KMS-11 (cell line): ENCODE measurements around the gene LMNTD2.

Source experiments
- H2AFZ ChIP-seq: fragments of 200-600 bp; sonication (generic); 2 replicates; pipeline ENCODE4 v1.6.1; 2016; ENCODE audit warnings: antibody characterized with exemption, mixed run types, low read depth
- H3K27ac ChIP-seq: fragments of 200-600 bp; sonication (generic); 2 replicates; pipeline ENCODE4 v1.6.1; 2016; ENCODE audit warnings: mild to moderate bottlenecking, mixed run types
- H3K27me3 ChIP-seq: fragments of 200-600 bp; sonication (generic); 2 replicates; pipeline ENCODE4 v1.6.1; 2017; ENCODE audit warnings: mild to moderate bottlenecking, low read depth, mixed run types, moderate library complexity; ENCODE audit not compliant: insufficient read depth
- H3K36me3 ChIP-seq: fragments of 200-600 bp; sonication (generic); 2 replicates; pipeline ENCODE4 v1.6.1; 2017; ENCODE audit warnings: mild to moderate bottlenecking, mixed run types; ENCODE audit not compliant: insufficient read depth
- H3K4me1 ChIP-seq: fragments of 200-600 bp; sonication (generic); 2 replicates; pipeline ENCODE4 v1.6.1; 2016; ENCODE audit warnings: mild to moderate bottlenecking, low read depth, mixed run types; ENCODE audit not compliant: poor library complexity, severe bottlenecking
- H3K4me2 ChIP-seq: fragments of 200-600 bp; sonication (generic); 2 replicates; pipeline ENCODE4 v1.7.0; 2016; ENCODE audit warnings: mild to moderate bottlenecking, mixed run types
- H3K4me3 ChIP-seq: fragments of 200-600 bp; sonication (generic); IDR thresholded peaks from 2 replicates; pipeline ENCODE4 v1.6.1; 2017; ENCODE audit warnings: low read depth, low read length, mixed read lengths; ENCODE audit not compliant: insufficient read depth
- H3K79me2 ChIP-seq: fragments of 200-600 bp; sonication (generic); 2 replicates; pipeline ENCODE4 v1.6.1; 2016; ENCODE audit warnings: low read depth, mixed run types; ENCODE audit not compliant: insufficient read depth
- H3K9ac ChIP-seq: fragments of 200-600 bp; sonication (generic); 2 replicates; pipeline ENCODE4 v1.6.1; 2016; ENCODE audit warnings: mild to moderate bottlenecking, mixed run types
- H4K20me1 ChIP-seq: fragments of 200-600 bp; sonication (generic); 2 replicates; pipeline ENCODE4 v1.6.1; 2016; ENCODE audit warnings: mild to moderate bottlenecking, mixed run types; ENCODE audit not compliant: insufficient read depth
- TF ChIP-seq, protein P1 (sequence below): fragments of 200-600 bp; sonication (generic); conservative IDR thresholded peaks from 2 replicates; pipeline ENCODE4 v1.6.1; 2017; ENCODE audit warnings: low read depth, mild to moderate bottlenecking, antibody characterized with exemption, low read length, moderate library complexity, mixed read lengths

LMNTD2 gene

DNA sequence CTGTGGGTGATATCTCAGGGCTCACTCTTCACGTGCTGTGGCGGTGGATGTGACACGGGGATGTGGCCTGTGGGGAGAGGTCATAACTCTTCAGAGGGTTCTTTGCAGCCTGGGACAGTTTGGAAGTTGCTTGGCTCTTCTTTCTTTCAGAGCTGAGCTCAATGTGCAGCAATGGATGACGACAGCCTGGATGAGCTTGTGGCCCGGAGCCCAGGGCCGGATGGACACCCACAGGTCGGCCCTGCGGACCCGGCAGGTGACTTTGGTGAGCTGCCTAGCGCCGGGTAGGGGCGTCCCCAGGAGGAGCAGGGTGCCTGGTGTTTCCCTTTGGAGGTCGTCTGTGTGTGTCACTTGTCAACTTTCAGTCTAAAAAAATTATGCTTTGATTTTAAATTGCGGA, 20.8 kb upstream of the LMNTD2 start:
- no peaks in the 10 kb centered on the region for H3K36me3 ChIP-seq
- H3K27ac ChIP-seq: no peak overlapping the region
- no peaks in the 10 kb centered on the region for H3K27me3 ChIP-seq
- TF ChIP-seq, protein P1, sequence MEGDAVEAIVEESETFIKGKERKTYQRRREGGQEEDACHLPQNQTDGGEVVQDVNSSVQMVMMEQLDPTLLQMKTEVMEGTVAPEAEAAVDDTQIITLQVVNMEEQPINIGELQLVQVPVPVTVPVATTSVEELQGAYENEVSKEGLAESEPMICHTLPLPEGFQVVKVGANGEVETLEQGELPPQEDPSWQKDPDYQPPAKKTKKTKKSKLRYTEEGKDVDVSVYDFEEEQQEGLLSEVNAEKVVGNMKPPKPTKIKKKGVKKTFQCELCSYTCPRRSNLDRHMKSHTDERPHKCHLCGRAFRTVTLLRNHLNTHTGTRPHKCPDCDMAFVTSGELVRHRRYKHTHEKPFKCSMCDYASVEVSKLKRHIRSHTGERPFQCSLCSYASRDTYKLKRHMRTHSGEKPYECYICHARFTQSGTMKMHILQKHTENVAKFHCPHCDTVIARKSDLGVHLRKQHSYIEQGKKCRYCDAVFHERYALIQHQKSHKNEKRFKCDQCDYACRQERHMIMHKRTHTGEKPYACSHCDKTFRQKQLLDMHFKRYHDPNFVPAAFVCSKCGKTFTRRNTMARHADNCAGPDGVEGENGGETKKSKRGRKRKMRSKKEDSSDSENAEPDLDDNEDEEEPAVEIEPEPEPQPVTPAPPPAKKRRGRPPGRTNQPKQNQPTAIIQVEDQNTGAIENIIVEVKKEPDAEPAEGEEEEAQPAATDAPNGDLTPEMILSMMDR: no peak
- H3K4me1 ChIP-seq: peaks cover 25% of the 10 kb centered on the region
- peaks cover 71% of the 10 kb centered on the region for H3K79me2 ChIP-seq
- no peak overlapping the region for H2AFZ ChIP-seq
- H3K9ac ChIP-seq: no peak overlapping the region
- peaks cover 50% of the 10 kb centered on the region for H4K20me1 ChIP-seq
- H3K4me2 ChIP-seq: no peak overlapping the region
- H3K4me3 ChIP-seq: no peak overlapping the region

DNA sequence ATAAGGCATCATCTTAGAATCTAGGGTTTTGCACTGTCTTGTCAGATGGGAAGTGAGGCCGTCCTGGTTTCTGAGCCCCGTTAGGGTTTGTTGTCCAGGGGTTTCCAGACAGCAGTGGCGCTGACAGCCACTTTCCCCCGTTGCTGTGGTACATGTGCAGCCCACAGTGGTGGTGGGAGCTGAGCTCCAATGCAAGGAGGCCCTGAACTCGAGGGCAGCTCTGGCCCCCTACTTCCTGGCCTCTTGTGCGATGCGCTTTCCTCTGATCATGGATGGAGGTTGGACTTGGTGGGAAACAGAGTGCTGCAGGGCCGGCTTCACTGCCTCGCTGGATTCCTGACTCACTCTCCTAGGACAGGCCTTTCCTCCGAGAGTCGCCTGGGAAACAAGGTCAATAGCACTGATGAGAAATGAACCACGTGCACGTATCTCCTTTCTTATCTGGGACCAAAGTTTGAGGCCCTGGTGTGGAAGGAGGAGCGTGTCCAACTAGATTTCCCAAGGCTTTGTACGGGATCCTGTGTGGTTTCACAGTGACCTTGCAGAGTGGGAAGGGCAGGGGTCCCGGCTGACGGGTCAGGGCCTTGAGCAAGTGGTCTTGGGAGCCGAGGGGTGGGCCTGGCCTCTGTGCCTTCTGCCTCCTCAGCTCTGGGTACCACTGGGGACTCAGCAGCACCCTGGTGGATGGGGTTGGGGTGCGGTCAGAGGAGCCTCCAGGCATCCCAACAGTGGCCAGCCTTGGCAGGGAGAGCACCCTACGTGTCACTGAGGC, 19.5 kb upstream of the LMNTD2 start:
- H3K27ac ChIP-seq: no peak overlapping the region
- peaks cover 50% of the 10 kb centered on the region for H4K20me1 ChIP-seq
- H3K36me3 ChIP-seq: no peaks in the 10 kb centered on the region
- H3K4me2 ChIP-seq: no peak overlapping the region
- H3K9ac ChIP-seq: no peak overlapping the region
- peaks cover 27% of the 10 kb centered on the region for H3K4me1 ChIP-seq
- TF ChIP-seq, protein P1: no peak
- no peak overlapping the region for H3K4me3 ChIP-seq
- peaks cover 67% of the 10 kb centered on the region for H3K79me2 ChIP-seq
- no peaks in the 10 kb centered on the region for H3K27me3 ChIP-seq
- no peak overlapping the region for H2AFZ ChIP-seq

DNA sequence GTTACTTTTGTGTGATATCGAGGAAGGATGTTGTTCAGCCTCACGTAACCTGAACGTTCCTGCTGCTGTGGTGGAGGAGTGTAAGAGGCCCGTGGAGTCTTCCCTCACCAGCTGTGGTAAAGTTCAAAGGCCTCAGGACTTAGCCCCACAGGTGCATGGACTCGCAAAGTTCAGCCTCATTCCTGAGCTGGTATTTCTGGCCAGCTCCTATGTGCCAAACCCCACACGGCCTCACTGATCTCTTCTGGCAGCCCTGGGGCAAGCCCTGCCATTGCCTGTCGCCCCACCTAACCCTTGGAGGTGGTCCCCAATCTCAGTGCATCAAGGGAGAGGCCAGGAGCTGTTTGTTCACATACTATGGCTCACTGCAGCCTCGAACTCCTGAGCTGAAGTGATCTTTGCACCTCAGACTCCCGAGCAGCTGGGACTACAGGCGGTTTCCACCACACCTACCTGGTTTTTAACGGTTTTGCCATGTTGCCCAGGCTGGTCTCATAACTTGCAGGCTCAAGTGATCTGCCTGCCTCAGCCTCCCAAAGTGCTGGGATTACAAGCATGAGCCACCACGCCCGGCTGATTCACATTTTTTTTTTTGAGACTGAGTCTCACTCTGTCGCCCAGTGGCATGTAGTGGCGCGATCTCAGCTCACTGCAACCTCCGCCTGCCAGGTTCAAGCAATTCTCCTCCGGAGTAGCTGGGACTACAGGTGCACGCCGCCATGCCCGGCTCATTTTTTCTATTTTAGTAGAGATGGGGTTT, 17.9 kb upstream of the LMNTD2 start:
- Histone ChIP-seq H3K4me2 (peak overlapping the region; percentile 95), H4K20me1 (peaks cover 50% of the 10 kb centered on the region), H3K9ac (no peak overlapping the region), H3K36me3 (no peaks in the 10 kb centered on the region), H2AFZ (no peak overlapping the region), H3K4me1 (peaks cover 29% of the 10 kb centered on the region), H3K27me3 (no peaks in the 10 kb centered on the region), H3K27ac (no peak overlapping the region), H3K79me2 (peaks cover 62% of the 10 kb centered on the region), H3K4me3 (no peak overlapping the region)
- TF ChIP-seq, protein P1: no peak

- H3K36me3 ChIP-seq: no peaks in the 10 kb centered on the region
- H3K9ac ChIP-seq: peak overlapping the region; percentile 91; the same call in 1 of the 2 replicates
- H3K27ac ChIP-seq: peak overlapping the region; percentile 23; the same call in 1 of the 2 replicates
- H3K4me1 ChIP-seq: peaks cover 29% of the 10 kb centered on the region
- peaks cover 59% of the 10 kb centered on the region for H3K79me2 ChIP-seq
- peaks cover 50% of the 10 kb centered on the region for H4K20me1 ChIP-seq
- peak overlapping the region; percentile 37 for H3K4me3 ChIP-seq
- TF ChIP-seq, protein P1: no peak
- H3K4me2 ChIP-seq: peak overlapping the region; percentile 95
- H3K27me3 ChIP-seq: no peaks in the 10 kb centered on the region
- H2AFZ ChIP-seq: no peak overlapping the region
Measured at GRCh38 chr11:577611-577894, 17.0 kb upstream of the LMNTD2 start.
